ENCODE measurements around the gene JPT2.

Gene JPT2

GRCh38 chr16:1634541-1634940 lies 43.5 kb upstream of the JPT2 start:
- H4K20me1 ChIP-seq (ENCODE audit: low read depth, low read length) = no peaks in the 10 kb centered on the region
- H3K9me3 ChIP-seq (ENCODE audit: insufficient read depth, low read length) = no peaks in the 10 kb centered on the region
- no peak overlapping the region for H3K27ac ChIP-seq (ENCODE audit: low read depth, low read length)
- TF ChIP-seq CTCF (IDR thresholded peaks at IDR 0.05; ENCODE audit: insufficient read depth, low read length, poor library complexity, severe bottlenecking) (no peak), EZH2phosphoT487 (conservative IDR thresholded peaks at IDR 0.05; ENCODE audit: low read length) (no peak)
- no peaks in the 10 kb centered on the region; the same call in 1 of the 2 replicates for H3K79me2 ChIP-seq (ENCODE audit: insufficient read depth, low read length)
- no peak overlapping the region for H3K9ac ChIP-seq (ENCODE audit: low read length)
- no peaks in the 10 kb centered on the region for H3F3A ChIP-seq (ENCODE audit: insufficient read depth)
- no peak overlapping the region for H2AFZ ChIP-seq (ENCODE audit: low read depth, low read length, severe bottlenecking)
- H3K36me3 ChIP-seq (ENCODE audit: low read length) = no peaks in the 10 kb centered on the region
- no peak overlapping the region for H3K4me2 ChIP-seq (ENCODE audit: low read depth, low read length, poor library complexity, severe bottlenecking)
- H3K27me3 ChIP-seq (ENCODE audit: low read length) = no peaks in the 10 kb centered on the region
- no peaks in the 10 kb centered on the region for H3K9me2 ChIP-seq (replicated peaks; ENCODE audit: insufficient read depth, low read length)
- H3K4me3 ChIP-seq (ENCODE audit: insufficient read depth, low read length, poor library complexity, severe bottlenecking) = no peak overlapping the region

DNA sequence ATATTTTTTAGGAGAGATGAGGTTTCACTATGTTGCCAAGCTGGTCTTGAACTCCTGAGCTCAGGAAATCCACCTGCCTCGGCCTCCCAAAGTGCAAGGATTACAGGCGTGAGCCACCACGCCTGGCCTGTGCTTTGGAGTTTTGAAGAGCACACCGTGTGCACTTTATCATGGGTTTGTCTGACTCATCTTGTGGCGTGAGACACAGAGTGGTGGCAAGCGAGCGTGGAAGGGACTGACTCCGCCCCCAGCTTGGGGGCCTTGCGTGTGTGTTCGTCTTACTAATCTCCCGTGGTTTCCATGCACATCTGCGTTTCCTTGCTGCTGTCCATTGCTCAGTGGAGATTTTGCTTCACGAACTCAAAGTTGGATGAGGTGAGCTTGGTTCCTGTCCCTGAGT lies 43.0 kb upstream of the JPT2 start:
- H3F3A ChIP-seq (ENCODE audit: insufficient read depth) = no peaks in the 10 kb centered on the region
- H3K27me3 ChIP-seq (ENCODE audit: low read length) = no peaks in the 10 kb centered on the region
- H3K27ac ChIP-seq (ENCODE audit: low read depth, low read length) = no peak overlapping the region
- H3K9me3 ChIP-seq (ENCODE audit: insufficient read depth, low read length) = no peaks in the 10 kb centered on the region
- no peaks in the 10 kb centered on the region for H3K36me3 ChIP-seq (ENCODE audit: low read length)
- H3K79me2 ChIP-seq (ENCODE audit: insufficient read depth, low read length) = no peaks in the 10 kb centered on the region; the same call in 1 of the 2 replicates
- H3K9ac ChIP-seq (ENCODE audit: low read length) = no peak overlapping the region
- no peak for TF ChIP-seq CTCF (IDR thresholded peaks at IDR 0.05; ENCODE audit: insufficient read depth, low read length, poor library complexity, severe bottlenecking)
- TF ChIP-seq EZH2phosphoT487 (conservative IDR thresholded peaks at IDR 0.05; ENCODE audit: low read length) = no peak
- H3K4me3 ChIP-seq (ENCODE audit: insufficient read depth, low read length, poor library complexity, severe bottlenecking) = no peak overlapping the region
- H4K20me1 ChIP-seq (ENCODE audit: low read depth, low read length) = no peaks in the 10 kb centered on the region
- H3K9me2 ChIP-seq (replicated peaks; ENCODE audit: insufficient read depth, low read length) = no peaks in the 10 kb centered on the region
- H2AFZ ChIP-seq (ENCODE audit: low read depth, low read length, severe bottlenecking) = no peak overlapping the region
- no peak overlapping the region for H3K4me2 ChIP-seq (ENCODE audit: low read depth, low read length, poor library complexity, severe bottlenecking)

DNA sequence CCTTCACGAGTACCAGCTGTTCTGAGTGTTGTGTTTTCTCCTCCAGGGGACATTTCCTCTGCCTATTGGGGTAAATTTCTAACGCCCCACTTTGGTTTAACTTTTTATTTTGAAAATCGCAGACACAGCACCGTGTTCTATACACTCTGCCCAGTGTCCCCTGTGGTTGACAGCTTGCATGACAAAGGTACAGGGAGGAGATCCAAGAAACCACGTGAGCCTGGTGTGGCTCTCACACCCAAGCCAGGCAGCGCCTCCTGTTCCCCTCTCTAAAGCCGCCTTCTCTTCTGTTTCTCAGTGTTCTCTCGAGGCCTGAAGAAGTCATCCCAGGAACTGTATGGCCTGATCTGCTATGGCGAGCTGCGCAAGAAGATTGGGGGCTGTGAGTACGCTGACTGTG lies 40.6 kb upstream of the JPT2 start:
- no peaks in the 10 kb centered on the region for H3K27me3 ChIP-seq (ENCODE audit: low read length)
- no peak for TF ChIP-seq CTCF (IDR thresholded peaks at IDR 0.05; ENCODE audit: insufficient read depth, low read length, poor library complexity, severe bottlenecking)
- no peak for TF ChIP-seq EZH2phosphoT487 (conservative IDR thresholded peaks at IDR 0.05; ENCODE audit: low read length)

More for the DNA sequence above, 40.6 kb upstream of the JPT2 start:
- Histone ChIP-seq H3K79me2 (ENCODE audit: insufficient read depth, low read length) (no peaks in the 10 kb centered on the region; the same call in 1 of the 2 replicates), H4K20me1 (ENCODE audit: low read depth, low read length) (no peaks in the 10 kb centered on the region), H2AFZ (ENCODE audit: low read depth, low read length, severe bottlenecking) (no peak overlapping the region), H3K4me2 (ENCODE audit: low read depth, low read length, poor library complexity, severe bottlenecking) (no peak overlapping the region), H3K36me3 (ENCODE audit: low read length) (no peaks in the 10 kb centered on the region), H3K27ac (ENCODE audit: low read depth, low read length) (no peak overlapping the region), H3K9me3 (ENCODE audit: insufficient read depth, low read length) (no peaks in the 10 kb centered on the region), H3K9ac (ENCODE audit: low read length) (no peak overlapping the region), H3K9me2 (replicated peaks; ENCODE audit: insufficient read depth, low read length) (no peaks in the 10 kb centered on the region), H3K4me3 (ENCODE audit: insufficient read depth, low read length, poor library complexity, severe bottlenecking) (no peak overlapping the region), H3F3A (ENCODE audit: insufficient read depth) (no peaks in the 10 kb centered on the region)

Data from SU-DHL-6 (cell line).